ENCODE results near the gene ZNF699. TPM values are rescaled to one million over a fixed set of nuclear protein-coding genes. Genes with fewer than 3 reads are reported as not detected.

ZNF699 gene
- total RNA-seq, 1 donor from 2014 or later: 6.7 TPM

DNA sequence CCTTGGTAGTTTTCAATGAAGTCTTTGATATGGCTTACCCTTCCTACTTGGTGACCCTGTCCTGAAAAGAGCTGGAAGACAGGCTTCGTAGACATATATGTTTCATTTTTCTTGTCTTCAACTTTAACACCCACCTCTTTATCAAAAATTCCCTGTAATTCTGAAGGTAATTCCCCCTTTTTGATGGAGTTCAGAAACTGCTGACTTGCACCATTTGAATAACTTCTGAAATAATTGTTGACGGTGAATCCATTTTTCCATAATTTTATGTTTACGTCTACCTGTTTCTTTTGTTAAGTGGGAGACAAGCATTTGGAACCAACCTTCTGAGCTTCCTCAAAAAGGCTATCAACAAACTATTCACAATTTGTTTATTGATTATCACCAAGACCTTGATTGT, 38.6 kb upstream of the ZNF699 start:
- no peak overlapping the region for H3K4me3 Mint-ChIP-seq
- no peaks in the 10 kb centered on the region for H3K27me3 Mint-ChIP-seq (ENCODE audit: low read depth)
- DNase-seq (ENCODE audit: low read depth, low spot score): no peak
- no peak overlapping the region for H3K27ac Mint-ChIP-seq (ENCODE audit: unreplicated experiment)
- TF ChIP-seq, protein P1, sequence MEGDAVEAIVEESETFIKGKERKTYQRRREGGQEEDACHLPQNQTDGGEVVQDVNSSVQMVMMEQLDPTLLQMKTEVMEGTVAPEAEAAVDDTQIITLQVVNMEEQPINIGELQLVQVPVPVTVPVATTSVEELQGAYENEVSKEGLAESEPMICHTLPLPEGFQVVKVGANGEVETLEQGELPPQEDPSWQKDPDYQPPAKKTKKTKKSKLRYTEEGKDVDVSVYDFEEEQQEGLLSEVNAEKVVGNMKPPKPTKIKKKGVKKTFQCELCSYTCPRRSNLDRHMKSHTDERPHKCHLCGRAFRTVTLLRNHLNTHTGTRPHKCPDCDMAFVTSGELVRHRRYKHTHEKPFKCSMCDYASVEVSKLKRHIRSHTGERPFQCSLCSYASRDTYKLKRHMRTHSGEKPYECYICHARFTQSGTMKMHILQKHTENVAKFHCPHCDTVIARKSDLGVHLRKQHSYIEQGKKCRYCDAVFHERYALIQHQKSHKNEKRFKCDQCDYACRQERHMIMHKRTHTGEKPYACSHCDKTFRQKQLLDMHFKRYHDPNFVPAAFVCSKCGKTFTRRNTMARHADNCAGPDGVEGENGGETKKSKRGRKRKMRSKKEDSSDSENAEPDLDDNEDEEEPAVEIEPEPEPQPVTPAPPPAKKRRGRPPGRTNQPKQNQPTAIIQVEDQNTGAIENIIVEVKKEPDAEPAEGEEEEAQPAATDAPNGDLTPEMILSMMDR (conservative IDR thresholded peaks at IDR 0.05): no peak
- H3K36me3 Mint-ChIP-seq (ENCODE audit: low read depth): peaks cover 74% of the 10 kb centered on the region
- peaks cover 25% of the 10 kb centered on the region for H3K9me3 Mint-ChIP-seq
- no peaks in the 10 kb centered on the region for H3K4me1 Mint-ChIP-seq

DNA sequence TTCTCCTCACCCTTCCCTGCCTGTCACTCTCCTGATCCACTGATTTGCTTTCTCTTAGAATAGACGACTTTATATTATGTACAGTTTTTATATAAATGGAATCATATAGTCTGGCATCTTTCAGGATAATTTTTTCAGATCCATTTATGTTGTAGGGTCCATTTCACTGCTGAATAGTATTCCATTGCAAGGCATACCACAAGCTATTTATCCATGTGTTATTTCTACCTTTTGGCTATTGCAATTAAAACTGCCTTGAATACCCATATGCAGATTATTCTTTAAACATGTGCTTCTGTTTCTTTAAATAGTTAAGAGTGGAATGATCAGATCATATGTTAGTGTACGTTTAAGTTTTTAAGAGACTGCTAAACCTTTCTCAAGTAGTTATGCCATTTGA, 35.4 kb upstream of the ZNF699 start:
- H3K9me3 Mint-ChIP-seq: peaks cover 34% of the 10 kb centered on the region
- no peaks in the 10 kb centered on the region for H3K4me1 Mint-ChIP-seq
- H3K27me3 Mint-ChIP-seq (ENCODE audit: low read depth): no peaks in the 10 kb centered on the region
- H3K36me3 Mint-ChIP-seq (ENCODE audit: low read depth): peaks cover 80% of the 10 kb centered on the region
- TF ChIP-seq, protein P1 (conservative IDR thresholded peaks at IDR 0.05): no peak
- no peak overlapping the region for H3K27ac Mint-ChIP-seq (ENCODE audit: unreplicated experiment)
- DNase-seq (ENCODE audit: low read depth, low spot score): no peak
- no peak overlapping the region for H3K4me3 Mint-ChIP-seq

DNA sequence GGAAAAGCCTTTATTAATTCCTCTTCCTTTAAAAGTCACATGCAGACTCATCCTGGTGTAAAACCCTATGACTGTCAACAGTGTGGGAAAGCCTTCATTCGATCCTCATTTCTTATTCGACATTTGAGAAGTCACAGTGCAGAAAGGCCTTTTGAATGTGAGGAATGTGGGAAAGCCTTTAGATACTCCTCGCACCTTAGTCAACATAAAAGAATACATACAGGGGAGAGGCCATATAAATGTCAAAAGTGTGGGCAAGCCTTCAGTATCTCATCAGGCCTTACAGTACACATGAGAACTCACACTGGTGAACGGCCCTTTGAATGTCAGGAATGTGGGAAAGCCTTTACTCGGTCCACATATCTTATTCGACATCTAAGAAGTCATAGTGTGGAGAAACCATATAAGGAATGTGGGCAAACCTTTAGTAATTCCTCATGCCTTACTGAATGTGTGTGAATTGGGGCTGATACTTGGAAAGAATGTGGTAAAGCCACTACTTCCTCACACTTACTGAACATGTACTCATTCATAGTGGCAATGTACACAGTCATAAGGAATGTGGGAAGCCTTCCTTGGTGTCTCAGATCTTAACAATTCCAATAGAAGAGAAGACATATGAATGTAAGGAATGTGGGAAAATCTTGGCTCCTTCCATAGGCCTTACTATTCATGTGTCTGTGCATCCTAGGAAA, 33.1 kb upstream of the ZNF699 start:
- TF ChIP-seq, protein P1 (conservative IDR thresholded peaks at IDR 0.05): no peak
- Mint-ChIP-seq H3K4me3 (no peak overlapping the region), H3K36me3 (ENCODE audit: low read depth) (peaks cover 80% of the 10 kb centered on the region), H3K9me3 (peaks cover 39% of the 10 kb centered on the region), H3K27me3 (ENCODE audit: low read depth) (no peaks in the 10 kb centered on the region), H3K4me1 (no peaks in the 10 kb centered on the region), H3K27ac (ENCODE audit: unreplicated experiment) (no peak overlapping the region)
- no peak for DNase-seq (ENCODE audit: low read depth, low spot score)

DNA sequence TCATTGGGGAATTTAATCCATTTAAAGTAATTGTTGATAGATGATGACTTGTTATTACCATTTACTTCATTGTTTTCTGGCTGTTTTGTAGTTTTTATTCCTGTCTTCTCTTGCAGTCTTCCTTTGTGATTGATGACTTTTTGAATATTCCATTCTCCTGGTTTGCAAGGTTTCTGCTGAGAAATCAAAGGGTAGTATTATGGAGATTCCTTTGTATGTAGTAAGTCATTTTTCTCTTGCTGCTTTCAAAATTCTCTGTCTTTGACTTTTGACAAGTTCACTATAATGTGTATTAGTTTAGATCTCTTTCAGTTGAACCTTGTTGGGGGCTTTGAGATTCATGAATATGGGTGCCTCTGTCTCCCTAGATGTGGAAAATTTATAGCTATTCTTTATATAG, 20.4 kb upstream of the ZNF699 start:
- peaks cover 30% of the 10 kb centered on the region for H3K9me3 Mint-ChIP-seq
- peaks cover 78% of the 10 kb centered on the region for H3K36me3 Mint-ChIP-seq (ENCODE audit: low read depth)
- H3K4me3 Mint-ChIP-seq: peak overlapping the region; percentile 42
- H3K27me3 Mint-ChIP-seq (ENCODE audit: low read depth): no peaks in the 10 kb centered on the region
- TF ChIP-seq, protein P1 (conservative IDR thresholded peaks at IDR 0.05): no peak
- no peaks in the 10 kb centered on the region for H3K4me1 Mint-ChIP-seq
- H3K27ac Mint-ChIP-seq (ENCODE audit: unreplicated experiment): no peak overlapping the region
- no peak for DNase-seq (ENCODE audit: low read depth, low spot score)

DNA sequence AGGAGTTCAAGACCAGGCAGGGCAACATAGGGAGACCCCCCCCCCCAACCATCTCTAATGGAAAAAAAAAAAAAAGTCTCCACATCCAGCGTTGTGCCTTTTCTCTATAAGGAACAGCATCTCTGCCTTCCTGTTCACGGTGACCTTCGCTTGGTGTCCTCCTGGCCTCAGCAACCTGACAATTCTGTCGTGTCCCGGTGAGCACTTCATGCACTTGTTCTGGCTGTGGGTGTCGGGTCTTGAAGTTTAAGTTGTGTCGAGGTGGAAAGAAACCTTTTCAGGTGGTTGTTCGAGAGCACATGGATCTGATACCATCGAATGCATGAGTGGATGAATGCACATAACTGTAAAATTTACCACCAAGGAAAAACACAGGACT, 14.9 kb upstream of the ZNF699 start:
- peak overlapping the region; percentile 91 for H3K4me3 Mint-ChIP-seq
- TF ChIP-seq, protein P1 (conservative IDR thresholded peaks at IDR 0.05): no peak
- no peak for DNase-seq (ENCODE audit: low read depth, low spot score)

More for the DNA sequence above, 14.9 kb upstream of the ZNF699 start:
- Mint-ChIP-seq H3K4me1 (peaks cover 14% of the 10 kb centered on the region), H3K27ac (ENCODE audit: unreplicated experiment) (peak overlapping the region; percentile 75), H3K36me3 (ENCODE audit: low read depth) (peaks cover 58% of the 10 kb centered on the region), H3K9me3 (peaks cover 29% of the 10 kb centered on the region), H3K27me3 (ENCODE audit: low read depth) (peaks cover 5% of the 10 kb centered on the region)

Measured in neural crest cell (in vitro differentiated cells).